ENCODE results near the gene EPHA3.

- TF ChIP-seq, protein P1, sequence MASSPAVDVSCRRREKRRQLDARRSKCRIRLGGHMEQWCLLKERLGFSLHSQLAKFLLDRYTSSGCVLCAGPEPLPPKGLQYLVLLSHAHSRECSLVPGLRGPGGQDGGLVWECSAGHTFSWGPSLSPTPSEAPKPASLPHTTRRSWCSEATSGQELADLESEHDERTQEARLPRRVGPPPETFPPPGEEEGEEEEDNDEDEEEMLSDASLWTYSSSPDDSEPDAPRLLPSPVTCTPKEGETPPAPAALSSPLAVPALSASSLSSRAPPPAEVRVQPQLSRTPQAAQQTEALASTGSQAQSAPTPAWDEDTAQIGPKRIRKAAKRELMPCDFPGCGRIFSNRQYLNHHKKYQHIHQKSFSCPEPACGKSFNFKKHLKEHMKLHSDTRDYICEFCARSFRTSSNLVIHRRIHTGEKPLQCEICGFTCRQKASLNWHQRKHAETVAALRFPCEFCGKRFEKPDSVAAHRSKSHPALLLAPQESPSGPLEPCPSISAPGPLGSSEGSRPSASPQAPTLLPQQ (tag by site-specific recombination; IDR thresholded peaks at IDR 0.05): no peak
- TF ChIP-seq CTCF (tag by site-specific recombination; IDR thresholded peaks at IDR 0.05): no peak
Measured at GRCh38 chr3:89447243-89447642, 339.8 kb downstream of the EPHA3 start.
